ENCODE results near the gene EI24.

DNA sequence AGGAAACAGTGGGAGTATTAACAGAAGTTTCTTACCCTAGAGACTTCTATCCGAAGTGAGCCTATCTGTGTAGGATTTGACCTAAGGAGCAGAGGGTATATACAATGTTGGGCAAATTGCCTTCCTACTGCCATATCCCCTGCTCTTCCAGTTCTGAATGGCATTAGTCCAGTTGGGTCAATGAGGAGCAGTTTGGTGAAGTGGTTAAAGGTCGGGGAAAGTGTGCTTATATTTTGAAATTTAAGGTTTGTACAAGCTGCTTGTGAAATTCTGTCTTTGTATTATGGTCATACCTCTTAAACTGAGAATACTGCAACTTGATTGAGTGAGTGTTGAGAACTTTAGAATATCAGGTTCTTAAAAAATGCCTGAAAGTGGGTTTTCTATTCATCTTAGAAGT lies 1.7 kb downstream of the EI24 start:
- TF ChIP-seq POLR2A (IDR thresholded peaks at IDR 0.05; ENCODE audit: low read depth, low read length) (no peak), POLR2AphosphoS5 (IDR thresholded peaks at IDR 0.05; ENCODE audit: low read depth, low read length) (no peak)
